ENCODE data around the gene DTNBP1.

Gene DTNBP1

DNA sequence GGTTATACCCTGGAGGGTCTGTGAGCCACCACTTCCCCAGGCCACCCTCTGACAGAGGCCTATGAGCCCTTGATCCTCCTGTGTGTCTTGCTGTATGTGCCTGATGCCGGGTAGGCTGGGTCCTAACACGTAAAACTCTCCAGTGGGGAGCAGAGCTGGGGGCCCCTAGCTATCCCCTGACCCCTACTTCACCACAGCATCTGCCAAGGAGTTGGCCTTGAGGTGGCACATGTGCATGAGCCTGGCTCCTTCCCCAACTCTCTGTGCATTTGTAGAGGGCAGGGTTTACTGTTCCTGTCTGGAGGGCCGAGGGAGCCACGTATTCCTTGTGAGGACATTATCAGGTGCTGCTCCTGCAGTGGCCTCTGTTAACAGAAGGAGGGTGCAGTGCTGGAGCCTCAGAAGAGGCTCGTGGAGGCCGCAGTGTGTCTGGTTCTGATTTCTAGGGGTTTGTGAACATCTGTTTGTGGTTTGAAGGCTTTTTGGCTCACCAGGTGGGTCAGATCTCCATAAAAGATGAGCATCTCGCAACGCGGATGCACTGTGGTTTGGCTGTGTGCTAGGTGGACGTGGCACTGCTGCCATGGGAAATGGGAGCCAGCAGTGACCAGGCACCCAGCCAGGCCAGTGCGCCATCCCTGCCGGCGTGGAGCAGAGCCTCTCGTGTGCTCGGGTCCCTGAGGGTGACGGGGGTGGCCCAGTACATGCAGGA lies 152.1 kb downstream of the DTNBP1 start:
- Histone ChIP-seq H3K4me1 (peaks cover under 1% of the 10 kb centered on the region; the same call in 1 of the 2 replicates), H3K9me3 (no peaks in the 10 kb centered on the region), H3K36me3 (peaks cover 52% of the 10 kb centered on the region), H3K27me3 (no peaks in the 10 kb centered on the region), H3K4me3 (ENCODE audit: low read depth, low read length) (no peak overlapping the region)
- DNase-seq, result no peak
- TF ChIP-seq, protein P1, sequence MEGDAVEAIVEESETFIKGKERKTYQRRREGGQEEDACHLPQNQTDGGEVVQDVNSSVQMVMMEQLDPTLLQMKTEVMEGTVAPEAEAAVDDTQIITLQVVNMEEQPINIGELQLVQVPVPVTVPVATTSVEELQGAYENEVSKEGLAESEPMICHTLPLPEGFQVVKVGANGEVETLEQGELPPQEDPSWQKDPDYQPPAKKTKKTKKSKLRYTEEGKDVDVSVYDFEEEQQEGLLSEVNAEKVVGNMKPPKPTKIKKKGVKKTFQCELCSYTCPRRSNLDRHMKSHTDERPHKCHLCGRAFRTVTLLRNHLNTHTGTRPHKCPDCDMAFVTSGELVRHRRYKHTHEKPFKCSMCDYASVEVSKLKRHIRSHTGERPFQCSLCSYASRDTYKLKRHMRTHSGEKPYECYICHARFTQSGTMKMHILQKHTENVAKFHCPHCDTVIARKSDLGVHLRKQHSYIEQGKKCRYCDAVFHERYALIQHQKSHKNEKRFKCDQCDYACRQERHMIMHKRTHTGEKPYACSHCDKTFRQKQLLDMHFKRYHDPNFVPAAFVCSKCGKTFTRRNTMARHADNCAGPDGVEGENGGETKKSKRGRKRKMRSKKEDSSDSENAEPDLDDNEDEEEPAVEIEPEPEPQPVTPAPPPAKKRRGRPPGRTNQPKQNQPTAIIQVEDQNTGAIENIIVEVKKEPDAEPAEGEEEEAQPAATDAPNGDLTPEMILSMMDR (IDR thresholded peaks at IDR 0.05; ENCODE audit: low read depth, low read length), result no peak

DNA sequence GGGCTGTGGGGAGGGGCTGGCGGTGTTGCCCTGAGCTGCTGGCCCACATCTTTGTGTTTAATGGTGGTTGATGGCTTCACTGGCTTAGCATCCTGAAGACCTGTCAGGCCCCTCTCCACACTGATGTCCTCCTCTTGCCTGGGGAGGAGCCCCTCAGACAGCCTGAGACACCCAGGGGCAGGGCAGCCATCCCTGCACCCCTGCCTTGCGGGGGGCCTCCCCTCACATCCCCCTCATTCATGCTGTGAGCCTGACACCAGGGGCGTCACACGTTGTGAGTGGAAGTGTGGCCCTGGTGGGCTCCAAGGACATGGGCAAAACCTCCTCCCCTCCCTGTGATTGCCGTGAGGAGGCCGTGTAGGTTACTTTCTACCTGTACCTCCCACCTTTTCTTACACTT lies 152.7 kb downstream of the DTNBP1 start:
- DNase-seq, result no peak
- H3K4me1 ChIP-seq, result peaks cover 4% of the 10 kb centered on the region; the same call in 1 of the 2 replicates
- TF ChIP-seq, protein P1 (IDR thresholded peaks at IDR 0.05; ENCODE audit: low read depth, low read length), result no peak
- no peaks in the 10 kb centered on the region for H3K27me3 ChIP-seq
- no peak overlapping the region for H3K4me3 ChIP-seq (ENCODE audit: low read depth, low read length)
- H3K9me3 ChIP-seq, result no peaks in the 10 kb centered on the region
- peaks cover 54% of the 10 kb centered on the region for H3K36me3 ChIP-seq

DNA sequence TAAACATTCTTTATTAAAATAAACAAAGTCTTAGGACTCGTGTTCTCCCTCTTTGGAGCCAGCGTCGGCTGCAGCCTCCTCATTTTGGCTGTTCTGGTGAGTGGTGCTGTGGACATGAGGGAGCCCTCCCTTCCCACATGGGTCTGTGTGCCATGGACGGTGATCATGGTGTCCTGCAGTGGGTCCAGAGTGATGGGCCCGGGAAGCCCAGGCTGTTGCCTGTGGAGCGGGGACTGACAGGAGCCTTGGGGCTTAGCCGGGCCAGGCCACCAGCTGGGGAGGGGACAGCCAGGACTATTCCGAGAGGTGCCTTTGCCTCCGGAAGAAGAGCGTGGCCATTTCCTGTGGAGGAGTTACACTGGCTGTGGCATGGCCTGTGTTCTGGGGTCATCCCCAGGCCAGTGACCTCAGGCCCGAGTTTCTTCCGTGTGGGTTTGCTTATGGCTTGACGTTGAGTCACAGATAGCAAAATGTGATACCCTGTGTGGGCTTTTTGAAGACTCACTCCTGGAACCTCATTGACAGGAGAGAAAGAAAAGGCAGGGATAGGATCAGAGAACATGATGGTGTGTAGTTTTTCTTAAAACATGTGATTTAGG lies 153.4 kb downstream of the DTNBP1 start:
- H3K4me1 ChIP-seq, result peaks cover 10% of the 10 kb centered on the region
- no peak overlapping the region for H3K4me3 ChIP-seq (ENCODE audit: low read depth, low read length)
- TF ChIP-seq, protein P1 (IDR thresholded peaks at IDR 0.05; ENCODE audit: low read depth, low read length), result no peak
- H3K9me3 ChIP-seq, result no peaks in the 10 kb centered on the region
- H3K36me3 ChIP-seq, result peaks cover 52% of the 10 kb centered on the region
- H3K27me3 ChIP-seq, result no peaks in the 10 kb centered on the region
- no peak for DNase-seq

DNA sequence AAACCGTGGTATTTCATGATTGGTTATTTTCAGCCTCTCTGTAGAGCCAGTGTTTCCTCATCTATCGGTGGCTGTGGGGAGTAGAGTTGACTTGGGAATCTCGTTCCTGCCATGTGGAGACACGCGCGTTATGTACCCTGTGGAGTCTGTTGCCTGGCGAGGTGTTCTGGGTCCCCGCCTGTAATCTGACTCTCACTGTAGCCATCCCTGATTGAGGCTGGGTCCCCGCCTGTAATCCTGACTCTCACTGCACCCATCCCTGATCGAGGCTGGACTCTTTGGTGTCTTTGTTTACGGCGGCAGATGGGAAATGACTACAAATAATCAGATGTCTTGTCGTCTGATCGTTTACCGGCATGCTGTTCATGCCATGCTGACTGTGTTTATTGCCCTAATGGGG lies 153.9 kb downstream of the DTNBP1 start:
- peaks cover 14% of the 10 kb centered on the region for H3K4me1 ChIP-seq
- no peaks in the 10 kb centered on the region for H3K27me3 ChIP-seq
- H3K36me3 ChIP-seq, result peaks cover 47% of the 10 kb centered on the region
- H3K4me3 ChIP-seq (ENCODE audit: low read depth, low read length), result no peak overlapping the region
- H3K9me3 ChIP-seq, result no peaks in the 10 kb centered on the region
- TF ChIP-seq, protein P1 (IDR thresholded peaks at IDR 0.05; ENCODE audit: low read depth, low read length), result no peak
- no peak for DNase-seq

DNA sequence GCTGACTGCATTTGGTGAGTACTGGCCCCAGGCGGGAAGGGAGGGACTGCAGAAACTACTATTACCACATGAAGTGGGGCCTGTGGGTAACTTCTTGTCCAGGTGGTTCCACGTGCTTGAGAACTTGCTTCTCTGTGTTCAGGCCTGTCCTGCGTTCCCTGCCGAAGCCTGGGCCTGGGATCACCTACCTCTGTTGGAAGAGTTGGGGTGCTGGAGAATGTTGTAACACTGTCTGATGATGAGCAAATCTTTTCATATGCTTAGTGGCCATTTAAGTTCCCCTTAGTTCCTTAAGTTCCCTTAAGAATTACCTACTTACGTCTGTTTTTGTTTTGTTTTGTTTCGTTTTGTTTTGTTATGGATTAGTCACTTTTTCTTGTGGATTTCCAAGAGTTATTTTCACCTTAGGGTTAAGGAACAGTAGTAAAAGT lies 154.4 kb downstream of the DTNBP1 start:
- no peaks in the 10 kb centered on the region for H3K27me3 ChIP-seq
- H3K9me3 ChIP-seq, result no peaks in the 10 kb centered on the region
- no peak for DNase-seq
- peaks cover 14% of the 10 kb centered on the region for H3K4me1 ChIP-seq
- H3K4me3 ChIP-seq (ENCODE audit: low read depth, low read length), result no peak overlapping the region
- peaks cover 43% of the 10 kb centered on the region for H3K36me3 ChIP-seq
- TF ChIP-seq, protein P1 (IDR thresholded peaks at IDR 0.05; ENCODE audit: low read depth, low read length), result no peak

DNA sequence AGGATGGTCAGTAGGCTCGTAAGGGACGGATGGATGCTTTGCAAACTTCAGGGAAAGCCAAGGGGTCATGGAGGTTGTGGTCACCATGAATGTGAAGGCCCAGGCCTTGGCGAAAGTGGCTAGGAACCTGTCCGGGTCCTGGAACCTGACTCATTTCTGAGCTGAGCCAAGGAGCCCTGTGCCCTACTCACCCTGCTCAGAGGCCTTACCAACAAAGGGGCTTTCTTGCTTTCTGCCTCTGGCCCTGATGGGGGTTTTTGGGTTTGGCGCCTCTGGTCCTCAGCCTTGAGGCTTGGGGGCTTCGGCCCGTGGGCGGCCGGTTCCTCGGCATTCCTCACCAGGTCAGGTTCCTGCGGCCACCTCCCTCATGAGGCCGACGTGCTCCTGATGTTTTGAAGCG lies 155.1 kb downstream of the DTNBP1 start:
- Histone ChIP-seq H3K4me3 (ENCODE audit: low read depth, low read length) (no peak overlapping the region), H3K9me3 (no peaks in the 10 kb centered on the region), H3K4me1 (peaks cover 14% of the 10 kb centered on the region), H3K27me3 (no peaks in the 10 kb centered on the region), H3K36me3 (peaks cover 39% of the 10 kb centered on the region)
- DNase-seq, result no peak
- TF ChIP-seq, protein P1 (IDR thresholded peaks at IDR 0.05; ENCODE audit: low read depth, low read length), result no peak
